Measurements from ENCODE around the gene SMDT1. TPM values are rescaled to one million over a fixed set of nuclear protein-coding genes. Genes with fewer than 3 reads are reported as not detected.
A peak's percentile ranks its signal among the peaks of the same experiment; 100 is the strongest.

SMDT1 gene
- total RNA-seq, 1 donor from 2014 or later = 67.9 TPM

DNA sequence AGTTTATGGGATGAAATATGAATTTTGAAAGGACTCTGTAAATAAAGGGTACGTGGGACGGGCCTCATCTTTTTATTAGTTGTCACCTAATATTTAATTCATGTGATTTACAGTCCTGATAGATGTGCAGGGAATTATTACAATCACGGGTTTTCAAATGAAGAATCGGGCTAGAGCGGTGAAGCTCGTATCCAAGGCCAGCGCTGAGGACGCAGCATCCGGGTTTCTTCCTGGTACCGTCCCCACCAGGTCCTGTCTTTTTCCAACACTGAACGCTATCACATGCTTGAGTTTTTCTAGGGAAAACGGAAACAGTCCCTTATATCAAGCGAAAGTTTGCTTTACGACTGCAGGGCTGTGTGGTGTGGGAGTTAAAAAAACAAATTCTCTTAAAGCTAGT is 787 bp downstream of the SMDT1 start:
- H3K4me1 Mint-ChIP-seq (ENCODE audit: unreplicated experiment) = peaks cover 23% of the 10 kb centered on the region
- TF ChIP-seq CTCF (IDR thresholded peaks at IDR 0.05) = no peak
- peak overlapping the region; percentile 99 for H3K27ac Mint-ChIP-seq (ENCODE audit: unreplicated experiment)
- no peaks in the 10 kb centered on the region for H3K27me3 Mint-ChIP-seq (ENCODE audit: unreplicated experiment)
- peak overlapping the region; percentile 83 for H3K4me3 Mint-ChIP-seq (ENCODE audit: unreplicated experiment)
- H3K36me3 Mint-ChIP-seq (ENCODE audit: unreplicated experiment) = peaks cover 13% of the 10 kb centered on the region
- no peak for DNase-seq (ENCODE audit: extremely low spot score, unreplicated experiment)
- no peaks in the 10 kb centered on the region for H3K9me3 Mint-ChIP-seq (ENCODE audit: unreplicated experiment)

DNA sequence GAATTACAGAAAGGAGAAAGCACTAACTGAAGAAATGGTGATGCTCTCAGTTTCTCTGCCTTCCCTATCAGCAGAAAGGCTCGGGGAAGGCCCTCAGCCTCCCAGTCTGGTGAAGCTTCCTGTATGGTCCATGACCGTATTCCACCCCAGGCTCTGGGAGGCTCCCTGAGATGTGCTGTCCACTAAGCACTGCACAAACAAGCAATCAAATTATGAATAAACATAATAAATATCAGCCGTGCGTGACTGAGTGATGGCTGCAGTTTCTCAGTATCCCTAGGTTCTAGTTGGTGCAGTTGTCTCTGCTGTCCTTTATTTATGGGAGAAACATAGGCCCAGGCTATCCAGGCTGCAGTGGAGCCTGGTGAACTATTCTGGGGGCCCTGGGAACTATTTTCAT is 3.6 kb downstream of the SMDT1 start:
- Mint-ChIP-seq H3K9me3 (ENCODE audit: unreplicated experiment) (no peaks in the 10 kb centered on the region), H3K4me1 (ENCODE audit: unreplicated experiment) (peaks cover 25% of the 10 kb centered on the region), H3K27me3 (ENCODE audit: unreplicated experiment) (no peaks in the 10 kb centered on the region), H3K4me3 (ENCODE audit: unreplicated experiment) (no peak overlapping the region), H3K36me3 (ENCODE audit: unreplicated experiment) (peaks cover 32% of the 10 kb centered on the region), H3K27ac (ENCODE audit: unreplicated experiment) (no peak overlapping the region)
- DNase-seq (ENCODE audit: extremely low spot score, unreplicated experiment) = no peak
- TF ChIP-seq CTCF (IDR thresholded peaks at IDR 0.05) = no peak

DNA sequence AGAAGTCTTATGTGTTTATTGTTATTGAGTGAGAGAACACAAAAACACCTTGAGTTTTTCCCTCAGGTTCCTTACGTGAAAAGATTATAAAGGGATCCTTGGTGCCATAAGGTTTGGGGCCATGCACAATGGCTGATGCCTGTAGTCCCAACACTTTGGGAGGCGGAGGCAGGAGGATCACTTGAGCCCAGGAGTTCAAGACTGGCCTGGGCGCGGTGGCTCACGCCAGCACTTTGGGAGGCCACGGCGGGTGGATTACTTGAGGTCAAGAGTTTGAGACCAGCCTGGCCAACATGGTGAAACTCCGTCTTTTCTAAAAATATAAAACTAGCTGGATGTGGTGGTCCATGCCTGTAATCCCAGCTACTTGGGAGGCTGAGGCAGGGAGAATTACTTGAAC is 5.4 kb downstream of the SMDT1 start:
- Mint-ChIP-seq H3K36me3 (ENCODE audit: unreplicated experiment) (peaks cover 40% of the 10 kb centered on the region), H3K27me3 (ENCODE audit: unreplicated experiment) (no peaks in the 10 kb centered on the region), H3K4me1 (ENCODE audit: unreplicated experiment) (peaks cover 30% of the 10 kb centered on the region), H3K9me3 (ENCODE audit: unreplicated experiment) (no peaks in the 10 kb centered on the region), H3K27ac (ENCODE audit: unreplicated experiment) (no peak overlapping the region), H3K4me3 (ENCODE audit: unreplicated experiment) (no peak overlapping the region)
- no peak for TF ChIP-seq CTCF (IDR thresholded peaks at IDR 0.05)
- DNase-seq (ENCODE audit: extremely low spot score, unreplicated experiment) = no peak

DNA sequence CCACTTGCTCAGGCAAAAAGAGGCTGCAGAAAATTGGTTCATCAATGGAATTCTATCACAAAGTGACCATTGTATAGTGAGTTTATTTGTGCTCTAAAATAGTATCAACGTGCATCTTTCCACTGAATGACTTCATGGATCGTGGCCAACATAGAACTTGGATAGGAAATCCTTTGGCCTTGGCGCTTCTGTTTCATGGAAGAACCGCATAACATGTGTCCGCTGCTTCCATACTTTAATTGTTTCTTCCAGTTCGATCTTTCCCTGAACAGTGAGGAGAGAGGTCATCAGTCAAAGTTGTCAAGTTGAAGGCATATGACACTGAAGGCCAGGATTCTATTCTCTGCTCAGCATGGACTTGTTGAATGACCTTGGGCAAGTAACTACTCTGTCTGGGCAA is 6.6 kb downstream of the SMDT1 start:
- H3K27ac Mint-ChIP-seq (ENCODE audit: unreplicated experiment) = no peak overlapping the region
- H3K9me3 Mint-ChIP-seq (ENCODE audit: unreplicated experiment) = no peaks in the 10 kb centered on the region
- H3K36me3 Mint-ChIP-seq (ENCODE audit: unreplicated experiment) = peaks cover 40% of the 10 kb centered on the region
- no peaks in the 10 kb centered on the region for H3K27me3 Mint-ChIP-seq (ENCODE audit: unreplicated experiment)
- no peak for DNase-seq (ENCODE audit: extremely low spot score, unreplicated experiment)
- H3K4me3 Mint-ChIP-seq (ENCODE audit: unreplicated experiment) = no peak overlapping the region
- TF ChIP-seq CTCF (IDR thresholded peaks at IDR 0.05) = no peak
- H3K4me1 Mint-ChIP-seq (ENCODE audit: unreplicated experiment) = peaks cover 25% of the 10 kb centered on the region

DNA sequence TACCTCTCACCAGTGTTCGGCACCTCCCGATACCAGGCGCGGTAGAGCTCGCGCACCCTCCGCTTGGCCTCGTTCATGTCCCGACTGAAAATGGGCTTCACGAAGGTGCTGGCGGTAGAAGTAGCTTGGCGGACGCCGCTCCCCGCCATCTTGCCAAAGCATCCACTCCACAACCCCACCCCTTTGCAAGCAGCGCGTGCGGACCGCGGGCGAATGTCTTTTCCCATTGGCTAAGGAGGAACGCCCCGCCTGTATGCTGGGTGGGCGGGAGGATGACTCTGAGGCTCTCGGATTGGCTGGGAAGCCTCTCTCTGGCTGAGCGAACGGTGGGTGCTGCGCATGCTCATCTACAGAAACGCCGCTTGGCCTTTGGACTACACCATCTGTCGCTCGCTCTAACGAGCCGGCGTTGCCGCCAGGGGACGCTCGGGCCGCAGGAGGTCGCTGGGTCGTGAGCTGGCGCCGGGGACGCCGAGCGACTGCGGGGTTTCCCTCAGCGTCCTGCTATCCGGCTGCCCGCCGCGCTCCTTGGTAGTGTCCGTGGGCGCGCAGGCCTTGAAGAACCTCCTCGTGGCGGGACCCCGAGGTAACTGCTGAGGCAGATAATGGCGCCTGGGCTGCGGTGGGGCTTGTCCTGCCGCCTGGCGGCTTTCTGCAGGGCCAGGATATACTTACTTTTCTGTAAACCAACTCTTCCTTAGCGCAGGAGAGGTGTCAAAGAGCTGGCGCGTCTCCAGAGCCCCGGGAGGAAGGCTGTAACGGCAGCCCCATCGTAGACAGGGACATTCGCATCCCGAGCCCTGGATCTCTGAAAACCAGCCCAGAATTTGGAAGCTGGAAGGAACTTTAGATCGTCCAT is 11.3 kb downstream of the SMDT1 start, which contains the start of gene NDUFA6:
Gene NDUFA6, minus strand, starts transcription at position 177 of the 859 bp plus-strand sequence. Its CDS starts 28 bp downstream, at position 149.
- TF ChIP-seq CTCF (IDR thresholded peaks at IDR 0.05) = peak; percentile 90
- peak within 1 kb of the TSS; percentile 97 for H3K4me3 Mint-ChIP-seq (ENCODE audit: unreplicated experiment)
- H3K27me3 Mint-ChIP-seq (ENCODE audit: unreplicated experiment) = no peaks in the 10 kb centered on the region
- peak within 1 kb of the TSS; percentile 98 for H3K27ac Mint-ChIP-seq (ENCODE audit: unreplicated experiment)
- no peaks in the 10 kb centered on the region for H3K9me3 Mint-ChIP-seq (ENCODE audit: unreplicated experiment)
- DNase-seq (ENCODE audit: extremely low spot score, unreplicated experiment) = peak; percentile 99
- H3K4me1 Mint-ChIP-seq (ENCODE audit: unreplicated experiment) = peaks cover 23% of the 10 kb centered on the region
- H3K36me3 Mint-ChIP-seq (ENCODE audit: unreplicated experiment) = peaks cover 25% of the 10 kb centered on the region

Data from osteocyte (in vitro differentiated cells).